GM18507 (cell line): Measurements from ENCODE around the gene PLA2G4F.
A peak's percentile ranks its signal among the peaks of the same experiment; 100 is the strongest.
"Not testable (repeated sequence)": the region's sequence is repeated elsewhere in the genome, so short reads cannot be mapped to it uniquely, and the experiment has no call there.

Experiments
- DNase-seq: peaks from one replicate; pipeline ENCODE4 v3.0.0; 2011; ENCODE audit warnings: low read depth; ENCODE audit not compliant: insufficient read length; ENCODE audit errors: extremely low spot score
- FAIRE-seq: peaks from 2 replicates; lab custom pipeline; 2011; peaks lifted over from hg19 to GRCh38; lab: Jason Lieb, UNC

PLA2G4F gene

GRCh38 chr15:42108189-42108588, 48.2 kb downstream of the PLA2G4F start:
- no peak for FAIRE-seq

GRCh38 chr15:42107473-42107872, 49.0 kb downstream of the PLA2G4F start:
- FAIRE-seq: peak; percentile 56
- no peak for DNase-seq

More at GRCh38 chr15:42108189-42108588, 48.2 kb downstream of the PLA2G4F start:
- DNase-seq: no peak

DNA sequence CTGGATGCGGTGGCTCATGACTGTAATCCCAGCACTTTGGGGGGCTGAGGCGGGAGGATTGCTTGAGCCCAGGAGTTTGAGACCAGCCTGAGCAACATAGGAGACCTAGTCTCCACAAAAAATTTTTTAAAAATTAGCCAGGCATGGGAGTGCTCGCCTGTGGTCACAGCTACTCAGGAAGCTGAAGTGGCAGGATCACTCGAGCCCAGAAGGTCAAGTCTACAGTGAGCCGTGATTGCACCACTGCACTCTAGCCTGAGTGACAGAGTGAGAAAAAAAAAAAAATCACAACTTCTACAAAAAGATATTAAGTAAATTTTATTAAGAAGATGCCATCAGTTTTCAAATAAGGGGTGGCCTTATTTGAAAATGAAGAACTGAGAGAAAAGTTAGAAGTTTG, 50.1 kb downstream of the PLA2G4F start:
- FAIRE-seq: peak; percentile 74

DNA sequence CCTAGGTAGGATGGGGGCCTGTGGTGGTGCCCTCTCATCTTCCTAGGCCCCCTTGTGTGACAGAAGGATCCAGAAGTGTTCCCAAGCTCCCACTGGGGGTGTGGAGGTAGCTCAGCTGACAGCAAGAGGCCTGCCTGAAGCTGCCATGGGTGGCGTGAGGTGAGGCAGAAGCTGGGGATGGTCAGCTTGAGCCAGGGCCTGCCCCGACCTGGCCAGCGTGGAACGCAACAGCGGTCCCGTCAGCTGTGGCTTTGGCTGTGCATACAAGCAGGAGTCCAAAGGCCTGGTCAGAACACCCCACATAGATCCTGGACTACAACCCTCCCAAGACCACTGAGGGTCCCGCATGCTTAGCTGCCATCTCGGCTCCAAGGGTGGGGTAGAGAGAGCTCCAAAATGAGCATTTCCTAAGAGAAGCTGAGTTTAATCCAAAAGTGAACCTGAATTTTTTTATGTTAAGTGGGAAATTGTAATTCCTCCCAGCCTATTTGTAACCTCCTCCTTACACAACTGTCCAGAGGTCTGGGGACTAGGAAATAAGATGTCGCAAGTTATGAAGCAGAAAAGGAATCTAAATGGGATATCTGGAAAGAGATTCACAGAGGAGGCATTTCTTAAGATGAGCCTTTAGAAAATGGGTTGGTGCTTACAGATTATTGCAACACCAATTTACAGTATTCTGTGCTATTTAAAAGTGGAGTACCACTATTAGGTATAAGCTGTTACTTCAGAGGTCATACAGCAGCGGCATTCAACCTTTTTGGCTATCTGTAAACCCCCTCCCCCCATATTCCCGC, 52.1 kb downstream of the PLA2G4F start:
- DNase-seq (no peak), FAIRE-seq (no peak)

More for the DNA sequence above, 50.1 kb downstream of the PLA2G4F start:
- no peak for DNase-seq

GRCh38 chr15:42102646-42103235, 53.7 kb downstream of the PLA2G4F start:
- no peak for DNase-seq
- FAIRE-seq: no peak

GRCh38 chr15:42101861-42102260, 54.6 kb downstream of the PLA2G4F start:
- no peak for FAIRE-seq
- no peak for DNase-seq

GRCh38 chr15:42100021-42100800, 56.2 kb downstream of the PLA2G4F start:
- DNase-seq (no peak), FAIRE-seq (no peak)

DNA sequence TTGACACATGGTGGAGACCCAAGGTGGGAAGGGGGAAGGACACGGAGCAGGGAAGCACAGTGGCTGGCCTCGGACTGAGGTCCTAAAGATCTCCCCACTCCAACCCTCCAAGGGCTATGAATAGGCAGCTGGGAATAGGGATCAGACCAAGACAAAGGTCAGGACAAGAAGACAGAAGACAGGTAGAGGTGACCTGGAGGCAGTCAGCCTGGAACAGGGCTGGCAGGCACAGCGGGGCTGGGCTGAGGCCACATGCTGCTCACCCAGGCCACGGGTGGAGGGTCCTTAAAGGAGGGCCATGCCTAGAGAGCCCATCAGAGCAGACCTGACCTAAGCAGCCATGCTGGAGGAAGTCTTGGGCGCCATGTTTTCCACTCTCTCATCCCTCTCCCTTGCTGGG, 59.4 kb downstream of the PLA2G4F start:
- DNase-seq (no peak), FAIRE-seq (no peak)

GRCh38 chr15:42094512-42094963, 61.9 kb downstream of the PLA2G4F start, which contains the start of gene PLA2G4D:
Gene PLA2G4D (minus strand): TSS chr15:42094562. CDS start chr15:42094459, 103 bp downstream.
- FAIRE-seq (peak; percentile 61), DNase-seq (no peak)

DNA sequence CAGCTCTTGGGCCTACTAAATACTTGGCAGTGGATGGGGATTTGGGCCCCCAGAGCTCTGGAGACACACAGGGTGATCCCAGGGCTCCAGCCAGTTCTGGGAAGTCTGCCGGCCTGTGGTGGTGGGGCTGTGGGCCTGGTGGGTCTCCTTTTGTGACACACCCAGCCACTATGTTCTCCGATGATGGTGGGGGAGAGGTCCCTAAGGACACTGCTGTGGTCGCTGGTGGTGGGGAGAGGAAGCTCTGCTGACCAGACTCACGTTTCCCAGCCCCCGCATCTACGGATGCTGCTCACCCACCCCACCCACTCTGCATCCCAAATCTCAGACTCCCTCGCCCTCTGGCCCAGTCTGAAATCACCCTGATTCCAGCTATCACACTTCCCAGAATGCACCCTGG, 62.5 kb downstream of the PLA2G4F start:
- no peak for DNase-seq
- no peak for FAIRE-seq

DNA sequence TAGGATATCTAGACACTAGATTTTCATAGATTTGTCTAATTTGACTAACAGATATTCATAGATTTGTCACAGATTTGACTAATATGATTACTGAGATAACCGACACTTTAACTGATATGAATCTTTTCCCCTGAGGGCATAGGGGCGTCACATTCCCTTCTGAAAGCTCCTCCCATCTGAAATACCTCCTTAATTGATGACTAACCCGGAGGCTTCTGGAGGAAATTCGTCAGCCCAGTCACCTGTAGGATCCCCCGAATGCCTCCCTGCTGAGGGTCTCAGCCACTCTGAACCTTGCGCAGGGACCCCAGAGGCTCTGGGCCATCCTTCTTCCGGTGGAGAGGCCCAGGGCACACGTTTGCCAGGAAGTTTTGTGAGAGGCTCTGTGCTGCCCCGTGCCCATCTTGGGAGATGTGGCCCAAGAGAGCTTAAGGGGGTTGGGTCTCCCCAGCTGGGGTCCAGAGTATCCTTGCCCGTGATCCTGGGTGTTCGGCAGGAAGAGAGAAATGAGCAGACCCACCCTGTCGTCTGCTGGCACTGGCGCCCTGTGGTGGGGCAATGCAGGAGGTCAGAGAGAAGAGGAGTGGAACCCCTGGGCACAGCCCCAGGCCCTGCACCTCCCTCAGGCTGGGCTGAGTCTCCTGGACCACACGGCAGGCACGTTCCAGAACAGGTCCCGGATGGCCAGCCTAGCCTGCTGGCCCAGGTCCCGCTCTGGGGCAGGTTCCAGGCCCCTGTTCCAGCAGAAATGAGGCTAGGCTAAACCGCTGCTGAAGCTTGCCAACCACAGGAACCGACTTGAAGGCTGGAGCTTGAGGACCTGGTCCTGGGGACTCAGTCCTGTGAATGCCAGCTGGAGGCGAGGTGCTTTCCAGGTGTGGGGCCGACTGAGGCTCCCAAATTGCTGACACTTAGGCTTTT, 63.8 kb downstream of the PLA2G4F start:
- no peak for FAIRE-seq
- DNase-seq: no peak

GRCh38 chr15:42091753-42092397, 64.6 kb downstream of the PLA2G4F start:
- not testable (repeated sequence) for FAIRE-seq, DNase-seq

DNA sequence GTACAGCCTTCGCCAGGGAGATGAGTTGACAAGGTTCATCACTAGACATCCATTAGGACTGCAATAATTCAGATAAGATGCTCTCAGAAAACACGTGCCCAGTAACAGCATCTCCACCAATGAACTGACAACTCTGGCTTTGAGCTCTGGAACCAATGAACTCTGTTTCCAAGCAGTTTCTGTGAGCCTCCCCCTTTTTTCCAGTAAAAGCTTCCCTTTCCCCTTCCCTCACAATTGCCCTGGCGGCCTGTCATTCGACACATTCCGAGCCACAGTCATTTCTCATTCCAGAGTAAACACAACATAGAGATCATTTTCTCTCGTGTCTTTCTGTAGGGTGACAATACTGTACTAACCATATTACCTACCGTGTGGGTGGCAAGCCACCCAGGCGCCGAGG, 65.7 kb downstream of the PLA2G4F start:
- DNase-seq: no peak
- no peak for FAIRE-seq

- DNase-seq (no peak), FAIRE-seq (no peak)
Observed at GRCh38 chr15:42090370-42090769, 66.1 kb downstream of the PLA2G4F start.

- no peak for FAIRE-seq
- no peak for DNase-seq
Observed at GRCh38 chr15:42089942-42090341, 66.5 kb downstream of the PLA2G4F start.
